NCI-H69 (cell line): Measurements from ENCODE around the gene CYBA.
"Not testable (repeated sequence)": the region's sequence is repeated elsewhere in the genome, so short reads cannot be mapped to it uniquely, and the experiment has no call there.

Experiments
- DNase-seq: peaks from one replicate; lab custom pipeline; 2025; lab: John Stamatoyannopoulos, UW

Gene CYBA

DNA sequence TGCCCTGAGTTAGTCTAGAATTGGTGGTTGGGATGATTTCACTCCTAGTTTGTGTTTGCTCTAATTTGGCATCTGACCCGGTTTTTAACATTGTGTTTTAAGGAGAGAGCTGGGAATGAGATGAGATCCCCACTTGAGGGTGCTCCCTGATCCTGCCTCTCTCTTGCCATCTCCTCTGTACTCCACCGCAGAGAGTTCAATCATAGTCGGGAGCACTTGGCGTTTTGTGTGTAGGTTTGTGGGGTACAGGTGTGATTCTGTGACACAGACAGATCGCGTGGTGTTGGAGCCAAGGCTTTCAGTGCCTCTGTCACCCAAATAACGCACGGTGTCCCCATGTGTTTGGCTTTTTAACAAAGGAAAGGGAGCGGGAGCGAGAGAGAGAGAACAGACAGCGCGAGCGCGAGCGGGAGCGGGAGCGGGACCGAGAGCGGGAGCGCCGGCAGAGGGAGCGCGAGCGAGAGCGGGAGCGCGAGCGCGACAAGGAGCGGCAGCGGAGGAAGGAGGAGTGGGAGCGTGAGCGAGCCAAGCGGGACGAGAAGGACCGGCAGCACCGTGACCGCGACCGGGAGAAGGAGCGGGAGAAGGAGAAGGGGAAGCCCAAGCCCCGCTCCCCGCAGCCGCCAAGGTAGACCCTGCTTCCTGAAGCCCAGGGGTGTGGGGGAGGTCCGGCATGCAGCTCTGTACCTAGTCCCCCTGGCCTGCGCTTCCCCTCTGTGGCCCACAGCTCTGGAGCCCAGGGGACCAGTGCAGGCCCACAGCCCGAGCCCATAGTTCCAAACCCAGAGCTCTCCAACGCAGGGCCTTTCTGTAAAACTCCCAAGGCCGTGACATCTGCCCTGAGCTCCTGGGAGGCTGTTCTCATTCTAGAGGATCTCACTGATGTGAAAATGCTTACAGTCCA lies 39.7 kb downstream of the CYBA start:
- DNase-seq: no peak

DNA sequence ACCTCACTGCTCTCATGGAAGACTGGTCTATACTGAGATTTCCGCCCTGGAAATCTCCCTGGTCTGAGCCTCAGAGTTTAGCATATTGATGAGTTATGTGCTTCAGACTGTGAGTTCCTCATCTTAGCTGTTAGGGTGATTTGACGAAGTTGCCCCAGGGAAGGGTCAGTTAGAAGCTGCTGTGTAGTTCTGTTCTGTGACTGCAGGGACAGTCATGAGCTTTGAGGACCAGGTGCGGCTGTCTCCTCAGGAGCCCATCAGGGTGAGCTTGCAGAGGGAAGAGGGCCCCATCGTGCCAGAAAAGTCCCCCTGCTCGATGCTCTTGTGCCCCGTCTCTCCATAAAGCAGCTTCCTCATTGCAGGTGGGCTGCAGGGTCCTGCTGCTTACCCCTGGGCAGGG lies 40.8 kb downstream of the CYBA start:
- DNase-seq: no peak

DNA sequence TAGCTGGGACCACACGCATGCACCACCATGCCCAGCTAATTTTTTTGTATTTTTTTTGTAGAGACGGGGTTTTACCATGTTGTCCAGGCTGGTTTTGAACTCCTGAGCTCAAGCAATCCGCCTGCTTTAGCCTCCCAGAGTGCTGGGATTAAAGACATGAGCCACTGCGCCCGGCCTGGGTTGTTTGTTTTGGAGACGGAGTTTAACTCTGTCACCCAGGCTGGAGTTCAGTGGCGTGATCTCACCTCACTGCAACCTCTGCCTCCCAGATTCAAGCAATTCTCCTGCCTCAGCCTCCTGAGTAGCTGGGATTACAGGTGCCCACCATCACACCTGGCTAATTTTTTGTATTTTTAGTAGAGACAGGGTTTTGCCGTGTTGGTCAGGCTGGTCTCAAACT lies 41.4 kb downstream of the CYBA start:
- DNase-seq: not testable (repeated sequence)

DNA sequence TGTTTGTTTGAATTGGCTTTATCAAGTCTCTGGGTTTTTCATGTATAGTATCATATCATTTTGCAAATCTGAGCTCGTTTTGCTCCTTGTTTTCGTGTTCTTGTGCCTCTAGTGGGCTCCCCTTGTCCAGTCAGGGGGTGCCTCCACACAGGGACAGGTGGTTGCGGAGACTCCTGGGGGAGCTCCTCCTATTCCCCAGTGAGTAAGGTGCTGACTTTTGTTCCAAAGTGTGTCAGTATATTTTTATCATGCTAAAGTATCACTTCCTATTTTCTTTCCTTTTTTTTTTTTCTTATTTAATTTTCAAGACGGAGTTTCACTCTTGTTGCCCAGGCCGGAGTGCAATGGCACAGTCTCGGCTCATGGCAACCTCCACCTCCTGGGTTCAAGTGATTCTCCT lies 42.8 kb downstream of the CYBA start:
- DNase-seq: no peak

DNA sequence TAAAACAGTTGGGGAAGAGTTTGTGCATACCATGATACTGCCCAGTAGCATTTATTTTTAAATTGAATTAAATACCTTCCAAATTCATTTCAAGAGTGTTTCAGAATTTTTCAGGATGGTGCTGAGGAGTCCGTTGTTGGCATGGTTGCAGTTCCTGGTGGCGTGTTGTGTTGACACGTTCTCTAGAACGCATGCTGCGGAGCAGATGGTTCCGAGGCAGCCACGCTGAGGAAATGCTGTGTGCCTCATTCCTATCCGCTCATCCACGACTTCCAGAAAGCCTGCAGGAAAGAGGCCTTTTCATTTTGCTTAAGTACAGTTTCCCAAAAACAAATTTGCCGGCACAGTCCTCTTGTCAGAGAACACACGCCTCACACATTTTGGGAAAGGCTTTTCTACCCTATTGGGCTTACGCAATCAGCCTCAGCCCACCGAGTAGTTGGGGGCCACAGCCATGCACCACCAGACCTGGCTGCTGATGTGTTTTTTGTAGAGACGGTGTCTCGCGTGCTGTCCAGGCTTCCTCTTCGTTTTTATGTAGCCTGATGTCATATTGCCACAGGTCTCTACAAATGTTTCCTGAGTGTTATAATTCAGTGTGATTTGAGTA lies 44.6 kb downstream of the CYBA start:
- DNase-seq: no peak

DNA sequence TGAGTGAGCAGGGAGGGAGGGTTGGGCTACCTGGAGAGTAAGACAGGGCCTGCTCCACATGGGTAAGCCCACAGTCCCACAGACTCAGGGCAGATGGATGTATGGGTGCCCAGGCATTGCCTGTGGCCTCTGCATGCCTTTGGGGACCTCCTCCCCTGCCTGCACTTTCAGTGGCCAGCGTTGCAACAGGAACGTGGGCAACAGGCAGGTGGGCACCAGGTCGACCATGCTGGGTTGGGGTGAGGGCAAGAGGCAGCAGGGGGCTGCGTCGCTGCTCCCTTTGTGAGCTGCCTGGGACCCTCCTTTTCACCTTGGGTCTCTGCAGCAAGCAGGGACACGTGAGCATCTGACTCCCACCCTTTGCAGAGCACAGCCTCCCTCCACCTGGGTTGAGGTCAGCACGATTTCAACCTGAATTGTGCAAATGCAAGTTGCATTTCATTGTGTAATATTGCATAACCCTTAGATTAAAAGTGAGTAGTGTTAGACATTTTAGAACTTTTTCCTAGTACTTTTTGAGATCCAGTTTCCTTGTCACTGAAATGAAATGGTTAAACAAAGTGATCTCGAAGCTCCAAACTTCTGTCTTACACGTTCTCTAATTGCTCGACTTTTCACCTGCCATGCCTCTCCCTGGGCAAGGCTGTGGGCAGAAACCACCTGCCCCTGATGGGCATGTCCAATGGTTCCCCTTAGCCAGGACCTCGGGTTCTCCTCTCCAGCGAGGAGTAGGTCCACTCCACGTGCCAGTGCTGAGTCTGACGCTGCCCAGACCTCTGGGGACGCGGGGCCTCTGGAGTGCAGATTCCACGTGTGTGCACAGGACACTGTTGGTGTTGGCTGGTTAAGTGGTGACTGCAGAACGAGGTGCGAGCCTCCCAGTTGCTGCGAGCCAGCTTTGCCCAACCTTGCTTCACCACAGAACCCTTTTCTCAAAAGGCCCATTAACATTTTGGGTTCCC lies 45.4 kb downstream of the CYBA start:
- DNase-seq: no peak

DNA sequence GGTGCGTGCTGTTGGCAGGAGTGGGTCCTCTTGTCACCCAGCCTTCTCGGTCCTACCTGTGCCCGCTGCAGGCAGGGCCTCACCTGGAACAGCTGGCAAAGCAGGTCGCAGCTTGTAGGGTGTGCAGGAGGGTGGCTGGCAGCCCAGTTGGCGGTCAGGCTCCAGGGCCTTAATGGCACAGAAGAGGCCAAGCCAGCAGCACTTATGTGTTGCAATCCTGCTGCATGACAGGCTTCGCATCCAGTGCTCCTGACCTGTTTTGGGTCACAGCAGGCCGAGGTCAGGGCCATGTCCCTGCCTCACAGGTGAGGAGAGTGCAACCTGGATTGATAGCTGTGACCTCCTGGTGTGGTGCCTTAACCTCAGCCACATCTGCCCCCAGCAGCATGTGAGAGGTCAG lies 48.8 kb downstream of the CYBA start:
- DNase-seq: no peak

DNA sequence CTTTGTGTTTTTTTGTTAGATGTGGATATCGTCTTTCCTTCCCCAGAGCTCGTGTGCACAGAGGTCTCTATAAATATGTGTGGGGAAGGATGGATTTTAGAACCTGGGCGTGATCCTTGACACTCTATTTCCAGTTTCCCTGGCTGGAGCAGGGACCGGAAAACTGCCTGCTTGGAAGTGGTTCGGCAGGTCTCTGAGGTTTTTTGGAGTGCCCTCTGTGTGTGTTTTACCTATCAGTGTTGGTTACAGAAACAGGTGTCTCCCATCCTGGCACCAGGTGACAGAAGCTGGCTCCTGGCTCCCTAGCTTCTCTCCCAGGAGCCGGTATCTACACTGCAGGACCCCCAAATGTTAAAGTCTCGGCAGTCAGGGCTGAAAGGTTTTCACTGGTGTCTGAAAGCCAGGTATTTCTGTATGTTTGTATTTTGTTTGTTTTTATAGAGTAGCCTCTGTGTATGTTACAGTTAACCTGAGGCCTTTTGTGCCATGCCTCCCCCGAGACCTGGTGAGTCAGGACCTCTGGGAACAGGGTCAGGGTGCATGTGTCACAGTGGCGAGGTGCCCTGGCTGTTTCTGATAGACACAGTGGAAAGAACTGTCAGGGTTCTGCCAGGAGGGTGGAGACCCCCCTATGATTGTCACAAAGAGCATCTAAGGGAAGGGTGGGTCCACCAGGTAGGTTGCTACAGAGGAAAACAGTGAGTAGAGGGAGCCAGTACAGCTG lies 49.4 kb downstream of the CYBA start:
- DNase-seq: no peak

DNA sequence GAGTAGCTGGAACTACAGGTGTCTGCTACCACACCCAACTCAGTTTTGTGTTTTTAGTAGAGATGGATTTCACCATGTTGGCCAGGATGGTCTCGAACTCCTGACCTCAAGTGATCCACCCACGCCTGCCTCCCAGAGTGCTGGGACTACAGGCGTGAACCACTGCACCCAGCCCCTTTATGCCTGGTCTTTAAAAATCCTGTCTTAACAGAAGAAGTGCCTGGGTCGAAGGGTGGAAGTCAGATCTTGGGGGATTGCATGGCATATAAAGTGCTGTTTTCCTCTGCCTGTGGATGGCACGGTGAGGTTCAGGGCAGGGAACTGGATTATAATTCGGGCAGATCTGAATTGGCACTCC lies 50.3 kb downstream of the CYBA start:
- no peak for DNase-seq

DNA sequence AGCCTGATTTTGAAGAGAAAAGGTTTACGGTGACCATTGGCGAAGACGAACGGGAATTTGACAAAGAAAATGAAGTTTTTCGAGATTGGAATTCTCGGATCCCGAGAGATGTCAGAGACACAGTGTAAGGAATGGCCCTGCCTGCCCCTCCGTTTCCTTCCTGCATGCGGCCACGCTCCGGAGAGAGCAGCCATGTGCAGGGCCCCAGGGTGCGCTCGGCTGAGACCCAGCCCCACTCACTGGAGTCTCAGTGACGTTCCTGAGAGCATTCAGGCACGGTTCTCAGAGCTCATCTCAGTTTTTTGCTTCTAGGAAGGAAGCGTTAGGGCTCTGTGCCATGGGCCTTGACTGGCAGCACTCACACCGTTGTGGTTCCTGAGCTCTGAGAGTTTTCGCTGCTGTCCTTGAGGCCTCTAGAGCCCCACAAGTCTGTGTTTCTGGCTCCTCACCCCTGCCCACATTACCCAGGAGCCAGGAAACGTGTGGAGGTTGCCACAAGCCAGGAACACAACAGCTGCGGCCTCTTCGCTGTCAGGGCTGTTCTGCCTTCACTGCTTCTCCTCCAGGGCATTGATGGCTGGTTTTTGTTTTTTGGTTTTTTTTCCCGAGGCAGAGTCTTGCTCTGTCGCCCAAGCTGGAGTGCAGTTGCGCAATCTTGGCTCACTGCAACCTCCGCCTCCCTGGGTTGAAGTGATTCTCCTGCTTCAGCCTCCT lies 50.9 kb downstream of the CYBA start:
- DNase-seq: no peak

DNA sequence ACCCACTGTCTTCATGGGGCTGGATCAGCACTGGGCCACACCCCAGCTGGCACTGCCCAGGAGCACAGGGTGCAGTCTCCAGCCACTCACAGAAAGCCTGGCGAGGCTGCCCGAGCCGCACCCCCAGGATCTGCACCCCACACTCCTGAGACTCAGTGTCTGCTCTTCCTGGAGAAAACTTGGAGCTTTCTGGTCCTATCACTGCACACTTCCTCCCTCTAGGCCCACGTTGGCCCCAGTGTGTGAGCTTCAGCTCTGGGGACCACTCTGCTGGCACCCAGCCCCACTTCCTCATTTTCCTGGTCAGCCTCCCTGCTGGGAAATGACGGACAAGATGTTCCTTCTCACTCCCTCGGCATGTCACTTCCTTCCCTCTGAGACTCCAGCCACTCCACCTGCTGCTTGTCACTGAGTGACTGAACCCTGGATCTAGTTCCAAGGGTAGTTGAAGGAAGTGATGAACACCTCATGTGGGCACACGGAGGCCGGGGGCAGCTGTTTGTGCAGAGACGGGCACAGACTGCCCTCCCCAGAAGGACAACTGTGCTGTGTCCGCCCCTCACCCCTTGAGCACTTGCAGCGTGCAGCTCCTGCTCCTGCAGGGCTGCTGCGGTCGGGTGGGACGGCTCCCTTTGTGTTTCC lies 51.6 kb downstream of the CYBA start:
- DNase-seq: no peak

DNA sequence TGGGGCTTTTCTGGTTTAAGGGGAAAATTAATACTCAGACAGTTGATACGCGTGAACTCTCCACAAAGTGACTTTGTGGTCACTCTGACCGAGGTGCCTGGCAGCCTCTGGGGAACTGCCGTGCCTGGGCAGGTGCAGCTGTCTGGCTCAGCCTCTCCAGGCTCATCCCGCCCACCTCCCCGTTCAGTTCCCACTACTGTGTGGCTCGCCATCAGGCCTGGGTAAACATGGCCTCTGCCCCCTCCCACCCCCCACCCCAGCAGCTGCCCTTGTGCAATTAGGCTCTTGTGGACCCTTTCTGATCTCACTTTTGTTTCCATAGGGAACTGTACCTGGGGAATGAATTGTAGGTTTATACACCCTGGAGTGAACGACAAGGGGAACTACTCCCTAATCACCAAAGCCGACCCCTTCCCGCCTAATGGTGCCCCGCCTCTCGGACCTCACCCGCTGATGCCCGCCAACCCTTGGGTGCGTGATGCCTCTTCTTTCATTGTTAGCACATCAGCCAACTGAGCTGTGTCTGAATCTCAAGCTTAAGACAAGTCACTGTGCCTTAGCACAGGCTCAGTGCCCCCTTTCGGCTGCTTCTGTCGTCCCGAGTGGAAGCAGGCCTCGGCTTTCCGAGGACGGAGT lies 52.9 kb downstream of the CYBA start:
- DNase-seq: no peak

DNA sequence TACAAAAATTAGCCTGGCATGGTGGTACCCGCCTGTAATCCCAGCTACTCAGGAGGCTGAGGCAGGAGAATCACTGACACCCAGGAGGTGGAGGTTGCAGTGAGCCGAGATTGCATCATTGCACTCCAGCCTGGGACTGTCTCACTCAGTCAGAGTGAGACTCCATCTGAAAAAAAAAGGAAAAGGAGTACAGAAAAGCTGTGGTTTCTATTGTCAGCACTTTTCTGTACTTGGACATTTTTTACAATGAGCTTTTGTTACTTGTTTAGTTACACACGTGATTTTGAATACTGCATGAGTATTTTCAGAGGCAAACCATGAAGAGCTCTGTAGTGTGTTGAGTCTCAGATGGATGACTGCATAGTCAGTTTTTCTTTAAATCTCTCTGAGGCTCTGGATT lies 54.4 kb downstream of the CYBA start:
- no peak for DNase-seq

DNA sequence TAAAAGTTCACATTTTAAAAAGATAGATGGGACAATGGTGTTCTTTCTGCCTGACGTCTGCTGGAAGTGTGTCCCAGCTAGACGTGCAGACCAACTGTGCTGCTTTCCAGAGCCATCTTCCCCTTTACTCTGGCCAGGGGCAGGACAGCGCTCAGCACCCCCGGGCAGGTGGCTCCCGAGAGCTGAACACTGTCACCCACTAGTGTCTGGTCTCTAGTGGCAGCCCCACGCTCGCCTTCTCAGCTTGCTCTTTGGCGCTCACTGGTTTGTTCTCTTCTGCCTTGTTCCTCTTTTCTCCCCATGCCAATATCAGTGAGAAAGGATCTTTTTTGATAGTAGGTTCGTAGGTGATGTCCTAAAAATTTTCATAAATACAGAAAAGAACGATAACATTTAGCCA lies 54.9 kb downstream of the CYBA start:
- no peak for DNase-seq

DNA sequence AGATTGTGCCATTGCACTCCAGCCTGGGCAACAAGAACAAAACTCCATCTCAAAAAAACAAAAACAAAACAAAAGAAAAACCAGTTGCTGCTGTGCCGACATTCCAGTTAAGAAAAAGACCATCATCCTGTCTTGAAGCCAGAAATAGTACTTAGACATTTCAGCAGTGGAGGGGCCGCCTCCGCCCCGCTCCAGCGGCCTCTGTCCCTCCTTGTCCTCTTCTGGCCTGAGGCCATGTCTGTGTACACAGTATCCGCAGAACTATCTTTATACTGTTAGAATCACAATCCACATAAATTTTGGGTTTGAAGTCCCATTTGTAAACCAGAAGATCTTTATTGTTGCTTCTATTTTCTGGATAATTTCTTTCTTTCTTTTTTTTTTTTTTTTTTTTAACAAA lies 55.8 kb downstream of the CYBA start:
- DNase-seq: no peak

DNA sequence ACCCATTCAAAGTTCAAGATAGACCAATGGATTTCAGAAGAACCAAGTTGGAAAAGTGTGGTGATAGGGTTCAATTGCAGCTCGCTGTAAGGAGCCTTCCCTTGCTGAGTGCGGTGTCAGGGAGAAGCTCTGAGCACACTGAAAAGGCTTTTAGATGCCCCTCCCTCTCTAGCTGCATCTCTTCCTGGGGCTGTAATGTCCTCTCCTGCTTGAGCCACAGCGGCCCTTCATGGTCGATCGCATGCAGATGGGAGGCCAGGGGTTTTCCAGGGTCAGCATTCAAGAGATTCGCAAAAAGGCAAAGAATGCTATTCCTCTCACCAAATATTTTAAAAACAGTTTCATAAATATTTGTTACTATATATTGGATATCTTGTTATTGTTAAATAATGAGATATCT lies 56.9 kb downstream of the CYBA start:
- DNase-seq: no peak

DNA sequence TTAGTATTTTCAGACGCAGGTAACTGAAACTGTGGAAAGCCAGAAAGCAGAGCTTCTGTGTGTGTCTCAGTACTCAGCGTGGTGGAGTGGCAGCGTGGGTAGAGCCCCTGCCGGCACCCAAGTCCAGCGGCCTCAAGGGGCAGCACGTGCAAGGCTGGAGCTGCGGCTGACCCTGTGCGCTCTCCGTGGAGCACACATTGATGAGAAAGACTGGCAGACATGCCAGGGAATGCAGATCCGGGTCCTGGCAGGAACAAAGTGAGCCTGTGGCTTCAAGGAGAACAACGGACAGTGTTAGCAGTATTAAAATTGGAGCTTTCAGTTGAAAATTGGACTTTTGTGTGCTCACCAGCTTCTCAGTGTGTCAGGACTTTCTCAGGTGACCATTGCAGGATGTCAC lies 57.4 kb downstream of the CYBA start:
- no peak for DNase-seq
